GM18499 (cell line): ENCODE results near the gene WDHD1.
"Not testable (repeated sequence)": the region's sequence is repeated elsewhere in the genome, so short reads cannot be mapped to it uniquely, and the experiment has no call there.

ENCODE experiments used
- ATAC-seq: cut with Tn5 transposase; IDR thresholded peaks from one replicate; pipeline ENCODE4 v1.9.1; 2021; ENCODE audit warnings: moderate number of reproducible peaks; ENCODE audit not compliant: insufficient read depth, unreplicated experiment

Gene WDHD1

GRCh38 chr14:54918427-54918826 lies 108.5 kb downstream of the WDHD1 start:
- no peak for ATAC-seq

GRCh38 chr14:54916101-54916500 lies 110.8 kb downstream of the WDHD1 start:
- no peak for ATAC-seq

DNA sequence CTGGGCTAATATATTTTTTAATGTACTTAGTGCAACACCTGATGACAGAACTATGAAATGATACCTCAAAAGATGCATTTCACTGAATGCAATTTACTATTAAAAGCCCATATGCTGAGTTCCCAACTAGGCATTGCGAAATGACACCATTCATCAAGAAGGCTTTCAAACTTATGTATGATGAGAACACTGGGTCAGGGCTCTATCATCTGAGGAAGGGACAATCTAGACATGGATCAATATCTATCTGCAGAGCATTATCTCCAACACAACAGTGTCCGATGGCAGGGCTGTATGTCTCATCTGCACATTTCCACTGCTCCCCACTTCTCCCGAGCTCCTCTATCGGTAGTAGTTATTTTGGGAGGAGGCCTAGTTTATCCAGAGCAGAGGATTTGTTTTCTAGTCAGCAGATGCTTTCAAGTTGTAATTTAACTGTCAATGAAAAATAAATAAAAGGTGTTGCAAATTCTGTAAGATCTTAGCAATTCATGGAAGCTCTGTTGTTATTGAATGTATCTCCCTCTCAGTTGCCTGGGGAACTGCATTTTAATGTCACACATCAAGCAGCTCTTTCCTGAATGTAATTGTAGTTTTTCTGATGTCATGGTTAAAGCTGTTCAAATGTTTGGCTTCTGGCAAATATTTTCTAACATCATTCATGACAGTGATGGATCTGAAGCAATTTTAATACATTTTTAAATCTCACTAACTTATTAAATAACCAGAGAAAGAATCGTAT lies 116.9 kb downstream of the WDHD1 start:
- no peak for ATAC-seq

DNA sequence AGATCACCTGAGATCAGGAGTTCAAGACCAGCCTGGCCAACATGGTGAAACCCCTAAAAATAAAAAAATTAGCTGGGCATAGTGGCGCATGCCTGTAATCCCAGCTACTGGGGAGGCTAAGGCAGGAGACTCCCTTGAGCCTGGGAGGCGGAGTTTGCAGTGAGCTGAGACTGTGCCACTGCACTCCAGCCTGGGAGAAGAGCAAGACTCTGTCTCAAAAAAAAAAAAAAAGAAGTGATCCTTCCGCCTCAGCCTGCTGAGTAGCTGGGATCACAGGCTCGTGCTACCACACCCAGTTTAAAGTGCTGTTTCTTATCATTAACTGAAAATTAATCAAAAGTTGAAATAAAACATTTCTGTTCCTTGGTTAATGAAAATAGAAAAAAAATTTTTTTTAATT lies 117.9 kb downstream of the WDHD1 start:
- ATAC-seq = not testable (repeated sequence)

DNA sequence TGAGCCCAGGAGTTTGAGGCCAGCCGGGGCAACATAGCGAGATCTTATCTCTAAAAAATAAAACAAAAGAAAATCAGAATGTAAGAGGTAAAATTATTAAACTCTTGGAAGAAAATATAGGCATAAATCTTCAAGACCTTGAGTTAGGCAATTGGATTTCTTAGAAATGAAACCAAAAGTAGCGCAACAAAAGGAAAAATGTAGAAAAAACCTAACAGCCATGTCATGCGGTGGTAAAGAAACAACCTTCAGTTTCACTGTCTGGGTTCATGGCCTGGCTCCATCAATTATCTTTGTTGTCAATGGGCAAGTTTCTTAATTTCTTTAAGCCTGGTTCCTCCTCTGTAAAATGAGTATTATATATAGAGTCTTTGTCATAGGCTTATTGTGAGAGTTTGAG lies 118.7 kb downstream of the WDHD1 start:
- no peak for ATAC-seq

DNA sequence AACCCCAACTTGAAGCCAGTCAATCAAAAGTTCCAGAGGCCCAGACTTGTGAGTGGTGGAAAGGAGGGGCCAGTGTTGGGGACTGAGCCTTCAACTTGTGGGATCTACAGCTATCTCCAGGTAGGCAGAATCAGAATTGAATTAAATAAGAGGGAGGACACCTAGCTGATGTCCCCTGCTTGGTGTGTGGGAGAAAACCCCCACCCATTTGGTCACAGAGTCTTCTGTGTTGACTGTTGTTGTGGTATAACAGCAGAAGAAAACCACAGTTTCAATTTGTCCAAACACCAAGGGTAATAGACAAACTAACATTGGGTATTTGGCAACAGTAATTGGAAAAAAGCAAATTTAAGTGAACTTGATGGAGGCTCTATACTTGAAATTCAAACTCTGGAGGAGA lies 120.8 kb downstream of the WDHD1 start:
- ATAC-seq = no peak

GRCh38 chr14:54902521-54903420 lies 124.1 kb downstream of the WDHD1 start, which contains the start of gene GCH1:
Gene GCH1 (minus strand): TSS chr14:54902826. CDS start chr14:54902663, 163 bp downstream.
- peak; percentile 34 for ATAC-seq

DNA sequence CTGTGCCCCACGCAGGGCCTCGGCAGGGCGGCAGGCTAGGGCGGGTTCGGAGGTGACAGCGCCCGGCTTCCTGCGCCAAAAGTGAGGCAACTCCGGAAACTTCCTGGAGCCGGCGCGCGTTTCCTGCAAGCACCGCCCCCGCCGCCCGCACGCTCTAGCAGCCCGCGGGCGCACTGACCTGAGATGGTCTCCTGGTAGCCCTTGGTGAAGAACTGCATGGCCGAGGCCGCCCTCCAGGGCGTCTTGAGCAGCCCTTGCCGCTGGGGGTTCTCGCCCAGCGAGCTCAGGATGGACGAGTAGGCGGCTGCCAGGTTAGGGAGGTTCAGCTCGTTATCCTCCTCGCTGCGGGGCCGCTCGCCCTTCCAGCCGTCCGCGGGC lies 124.8 kb downstream of the WDHD1 start:
- peak; percentile 25 for ATAC-seq

DNA sequence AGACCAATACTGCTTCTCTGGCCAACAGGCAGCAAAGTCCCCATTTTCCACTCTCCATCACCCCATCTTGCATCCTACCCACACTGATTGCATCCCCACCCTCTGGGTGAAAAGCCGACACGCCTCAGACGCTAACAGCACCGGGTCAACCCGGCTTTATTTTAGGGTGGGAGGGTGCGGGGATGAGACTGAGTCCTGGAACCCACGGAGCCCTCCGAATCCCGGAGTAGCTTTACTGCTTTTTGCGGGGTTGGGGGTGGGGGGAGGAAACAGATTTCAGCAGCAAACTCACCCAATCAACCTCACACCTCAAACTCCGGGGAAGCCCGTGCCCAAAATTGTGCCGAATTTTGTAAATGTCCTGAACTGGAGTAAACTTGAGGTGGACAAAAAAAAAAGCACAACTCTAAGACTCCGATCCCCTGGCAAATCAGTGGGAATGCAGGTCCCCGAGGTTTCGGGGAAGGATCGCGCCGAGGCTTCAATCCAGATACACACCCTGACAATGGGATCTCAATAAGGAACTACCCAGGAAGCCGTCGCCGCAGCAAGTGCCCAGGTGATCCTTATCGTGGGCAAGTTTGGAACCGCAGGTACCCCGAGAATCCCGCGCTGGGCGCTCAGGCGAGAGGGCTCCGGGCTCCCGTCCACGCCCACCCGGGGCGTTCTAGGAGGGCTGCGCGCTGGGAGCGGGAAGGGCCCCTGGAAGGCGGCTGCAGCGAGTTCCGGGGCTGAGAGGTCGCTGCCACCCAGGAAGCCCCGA lies 125.3 kb downstream of the WDHD1 start:
- no peak for ATAC-seq

- ATAC-seq = no peak
Measured at GRCh38 chr14:54899573-54899972, 127.3 kb downstream of the WDHD1 start.

DNA sequence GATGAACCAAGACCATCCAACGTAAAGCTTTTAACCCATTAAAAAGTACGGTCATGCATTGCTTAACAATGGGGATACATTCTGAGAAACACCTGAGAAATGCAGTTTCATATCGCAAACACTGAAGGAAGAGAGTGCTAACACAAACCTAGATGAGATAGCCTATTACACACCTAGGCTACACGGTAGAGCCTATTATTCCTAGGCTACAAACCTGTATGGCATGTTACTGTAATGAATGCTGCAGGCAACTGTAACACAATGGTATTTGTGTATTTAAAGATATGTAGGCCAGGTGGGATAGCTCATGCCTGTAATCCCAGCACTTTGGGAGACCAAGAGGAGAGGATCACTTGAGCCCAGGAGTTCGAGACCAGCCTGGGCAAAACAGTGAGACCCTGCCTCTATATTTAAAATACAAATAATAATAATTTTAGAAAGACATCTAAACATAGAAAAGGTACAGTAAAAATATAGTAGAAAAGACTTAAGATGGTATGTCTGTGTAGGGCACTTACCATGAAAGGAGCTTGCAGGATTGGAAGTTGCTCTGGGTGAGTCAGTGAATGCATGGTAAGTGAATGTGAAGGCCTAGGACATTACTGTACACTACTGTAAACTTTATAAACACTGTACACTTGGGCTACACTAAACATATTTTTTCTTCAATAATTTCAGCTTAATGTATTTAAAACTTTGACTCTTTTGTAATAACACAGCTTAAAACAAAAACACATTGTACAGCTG lies 128.9 kb downstream of the WDHD1 start:
- not testable (repeated sequence) for ATAC-seq

DNA sequence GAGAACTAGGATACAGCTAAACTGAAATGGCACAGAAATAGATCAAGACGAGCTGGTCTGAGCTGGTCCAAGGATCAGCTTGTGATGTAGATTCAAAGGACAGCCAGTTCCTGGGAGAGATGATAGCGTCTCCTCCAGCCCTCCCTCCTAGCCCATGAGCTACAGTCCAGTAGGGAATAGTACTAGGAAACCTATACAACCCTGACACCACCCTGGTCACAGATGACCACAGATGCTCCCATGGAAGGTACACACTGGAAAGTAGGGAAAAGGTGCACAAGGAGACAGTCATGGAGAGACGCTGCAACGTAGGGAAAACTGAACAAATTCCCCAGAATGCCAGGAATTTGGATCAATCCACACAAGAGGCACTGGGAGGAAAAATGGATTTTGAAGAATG lies 131.2 kb downstream of the WDHD1 start:
- no peak for ATAC-seq

DNA sequence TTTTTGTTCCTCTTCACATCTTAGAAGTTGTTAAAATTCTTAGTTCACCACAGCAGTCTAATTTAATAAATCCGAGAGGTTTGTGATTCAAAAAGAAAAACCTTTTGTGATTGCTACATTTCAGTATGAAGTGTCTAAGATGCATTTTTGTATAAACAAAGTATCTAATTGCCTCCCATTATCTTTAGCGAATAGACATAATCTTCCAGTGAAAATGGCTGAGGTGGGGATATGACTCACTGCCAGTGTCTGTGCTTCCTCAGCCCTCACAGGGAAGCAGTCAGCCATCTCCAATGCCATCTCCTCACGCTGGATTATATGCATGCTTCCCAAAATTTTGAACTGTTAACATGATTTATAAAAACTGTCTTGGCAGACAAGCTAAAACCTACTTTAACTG lies 131.9 kb downstream of the WDHD1 start:
- ATAC-seq = no peak

- ATAC-seq = no peak
Measured at GRCh38 chr14:54893151-54893760, 133.6 kb downstream of the WDHD1 start.

- ATAC-seq = no peak
Measured at GRCh38 chr14:54891471-54892245, 135.2 kb downstream of the WDHD1 start.

DNA sequence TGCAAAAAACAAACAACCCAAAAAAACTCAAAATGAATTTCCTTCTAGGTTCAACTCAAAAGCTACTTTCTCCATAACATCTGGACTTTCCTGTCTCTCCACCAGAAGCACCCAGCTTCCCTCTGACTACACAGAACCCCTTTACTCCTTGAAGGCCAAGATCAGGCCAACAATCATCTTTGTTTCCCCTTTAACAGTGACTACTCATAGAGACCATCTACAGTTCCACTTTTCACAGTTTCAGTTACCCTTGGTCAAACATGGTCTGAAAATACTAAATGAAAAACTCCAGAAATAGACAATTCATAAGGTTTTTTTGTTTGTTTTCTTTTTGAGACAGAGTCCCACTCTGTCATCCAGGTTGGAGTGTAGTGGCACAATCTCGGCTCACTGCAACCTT lies 136.1 kb downstream of the WDHD1 start:
- ATAC-seq = peak; percentile 49

DNA sequence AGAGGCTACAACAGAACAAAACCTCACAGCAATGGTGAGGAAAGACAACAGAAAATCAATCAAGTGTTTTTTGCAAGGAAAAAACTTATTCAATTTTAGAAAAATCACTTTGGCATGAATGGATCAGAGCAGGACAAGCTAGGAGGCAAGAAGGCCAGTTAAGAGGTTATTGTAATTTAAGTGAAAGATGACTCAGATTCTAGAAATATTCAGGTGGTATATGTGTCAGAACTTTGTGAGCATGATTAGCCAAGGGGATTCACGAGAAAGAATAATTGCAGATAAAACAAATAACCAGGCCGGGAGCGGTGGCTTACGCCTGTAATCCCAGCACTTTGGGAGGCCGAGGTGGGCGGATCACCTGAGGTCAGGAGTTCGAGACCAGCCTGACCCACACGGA lies 137.0 kb downstream of the WDHD1 start:
- no peak for ATAC-seq
